ENCODE measurements around the gene CLPTM1L.
A peak's percentile ranks its signal among the peaks of the same experiment; 100 is the strongest.

CLPTM1L gene

DNA sequence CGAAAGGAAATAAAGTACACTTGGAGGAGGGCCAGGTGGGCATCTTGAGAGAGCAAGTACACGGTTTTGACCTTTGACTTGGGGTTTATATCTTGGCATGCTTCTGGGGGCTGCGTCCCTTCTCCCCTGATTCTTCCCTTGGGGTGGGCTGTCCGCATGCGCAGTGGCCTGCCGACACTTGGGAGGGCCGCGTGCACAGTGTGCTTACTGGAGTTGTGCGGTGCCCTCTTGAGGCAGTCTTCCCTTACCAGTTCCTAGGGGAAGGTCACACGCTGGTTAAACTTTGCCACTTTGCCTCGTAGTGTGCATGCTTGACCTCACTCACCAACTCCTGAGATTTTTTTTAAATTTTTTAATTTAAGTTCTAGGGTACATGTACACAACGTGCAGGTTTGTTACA lies 4.3 kb upstream of the CLPTM1L start:
- TF ChIP-seq, protein P1, sequence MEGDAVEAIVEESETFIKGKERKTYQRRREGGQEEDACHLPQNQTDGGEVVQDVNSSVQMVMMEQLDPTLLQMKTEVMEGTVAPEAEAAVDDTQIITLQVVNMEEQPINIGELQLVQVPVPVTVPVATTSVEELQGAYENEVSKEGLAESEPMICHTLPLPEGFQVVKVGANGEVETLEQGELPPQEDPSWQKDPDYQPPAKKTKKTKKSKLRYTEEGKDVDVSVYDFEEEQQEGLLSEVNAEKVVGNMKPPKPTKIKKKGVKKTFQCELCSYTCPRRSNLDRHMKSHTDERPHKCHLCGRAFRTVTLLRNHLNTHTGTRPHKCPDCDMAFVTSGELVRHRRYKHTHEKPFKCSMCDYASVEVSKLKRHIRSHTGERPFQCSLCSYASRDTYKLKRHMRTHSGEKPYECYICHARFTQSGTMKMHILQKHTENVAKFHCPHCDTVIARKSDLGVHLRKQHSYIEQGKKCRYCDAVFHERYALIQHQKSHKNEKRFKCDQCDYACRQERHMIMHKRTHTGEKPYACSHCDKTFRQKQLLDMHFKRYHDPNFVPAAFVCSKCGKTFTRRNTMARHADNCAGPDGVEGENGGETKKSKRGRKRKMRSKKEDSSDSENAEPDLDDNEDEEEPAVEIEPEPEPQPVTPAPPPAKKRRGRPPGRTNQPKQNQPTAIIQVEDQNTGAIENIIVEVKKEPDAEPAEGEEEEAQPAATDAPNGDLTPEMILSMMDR (IDR thresholded peaks at IDR 0.05; ENCODE audit: poor library complexity, severe bottlenecking) = peak; percentile 21
- Histone ChIP-seq H3K36me3 (ENCODE audit: low read depth) (peaks cover under 1% of the 10 kb centered on the region; the same call in 1 of the 2 replicates), H3K4me1 (ENCODE audit: insufficient read depth, poor library complexity, severe bottlenecking) (no peaks in the 10 kb centered on the region), H3K4me3 (ENCODE audit: severe bottlenecking) (no peak overlapping the region), H3K9me3 (ENCODE audit: severe bottlenecking) (no peaks in the 10 kb centered on the region), H3K27ac (ENCODE audit: poor library complexity, severe bottlenecking) (no peak overlapping the region), H3K27me3 (ENCODE audit: insufficient read depth, poor library complexity, severe bottlenecking) (no peaks in the 10 kb centered on the region)
- ATAC-seq (ENCODE audit: low read depth) (no peak), DNase-seq (ENCODE audit: low spot score) (no peak)

DNA sequence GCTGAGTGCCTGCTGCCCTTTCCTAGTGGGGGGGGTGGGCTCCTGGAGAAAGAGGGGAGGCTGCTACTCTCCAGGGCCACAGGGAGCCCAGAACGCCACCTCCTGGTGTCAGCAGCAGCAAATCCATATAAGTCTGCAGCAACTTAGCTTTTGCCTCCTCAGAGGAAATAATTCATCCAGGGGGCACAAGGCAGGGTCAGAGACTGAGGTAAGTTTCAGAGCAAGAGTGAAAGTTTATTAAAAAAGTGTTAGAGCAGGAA lies 4.0 kb upstream of the CLPTM1L start:
- Histone ChIP-seq H3K4me1 (ENCODE audit: insufficient read depth, poor library complexity, severe bottlenecking) (peaks cover under 1% of the 10 kb centered on the region), H3K4me3 (ENCODE audit: severe bottlenecking) (no peak overlapping the region), H3K36me3 (ENCODE audit: low read depth) (peaks cover 4% of the 10 kb centered on the region), H3K9me3 (ENCODE audit: severe bottlenecking) (no peaks in the 10 kb centered on the region), H3K27me3 (ENCODE audit: insufficient read depth, poor library complexity, severe bottlenecking) (no peaks in the 10 kb centered on the region), H3K27ac (ENCODE audit: poor library complexity, severe bottlenecking) (no peak overlapping the region)
- no peak for ATAC-seq (ENCODE audit: low read depth)
- DNase-seq (ENCODE audit: low spot score) = no peak
- TF ChIP-seq, protein P1 (IDR thresholded peaks at IDR 0.05; ENCODE audit: poor library complexity, severe bottlenecking) = no peak

DNA sequence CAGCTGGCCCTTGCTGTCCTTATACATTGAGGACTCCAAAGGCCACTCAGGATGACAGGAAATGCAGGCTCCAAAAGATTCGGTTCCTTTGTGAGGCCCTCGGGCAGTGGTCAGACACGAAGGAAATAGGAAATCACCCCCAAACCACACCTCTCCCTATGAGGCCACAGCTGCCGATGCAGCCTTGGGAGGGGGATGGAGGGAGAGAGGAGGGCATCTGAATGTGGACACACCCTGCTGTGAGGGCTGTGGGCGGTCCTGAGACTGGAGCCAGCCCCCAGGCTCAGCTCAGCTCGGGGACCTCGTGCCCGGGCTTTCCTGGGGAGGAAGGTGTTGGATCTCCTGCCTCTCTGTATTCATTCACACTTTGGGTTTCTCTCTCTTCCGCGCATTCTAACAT lies 2.7 kb upstream of the CLPTM1L start:
- TF ChIP-seq, protein P1 (IDR thresholded peaks at IDR 0.05; ENCODE audit: poor library complexity, severe bottlenecking) = no peak
- H3K27ac ChIP-seq (ENCODE audit: poor library complexity, severe bottlenecking) = no peak overlapping the region

DNA sequence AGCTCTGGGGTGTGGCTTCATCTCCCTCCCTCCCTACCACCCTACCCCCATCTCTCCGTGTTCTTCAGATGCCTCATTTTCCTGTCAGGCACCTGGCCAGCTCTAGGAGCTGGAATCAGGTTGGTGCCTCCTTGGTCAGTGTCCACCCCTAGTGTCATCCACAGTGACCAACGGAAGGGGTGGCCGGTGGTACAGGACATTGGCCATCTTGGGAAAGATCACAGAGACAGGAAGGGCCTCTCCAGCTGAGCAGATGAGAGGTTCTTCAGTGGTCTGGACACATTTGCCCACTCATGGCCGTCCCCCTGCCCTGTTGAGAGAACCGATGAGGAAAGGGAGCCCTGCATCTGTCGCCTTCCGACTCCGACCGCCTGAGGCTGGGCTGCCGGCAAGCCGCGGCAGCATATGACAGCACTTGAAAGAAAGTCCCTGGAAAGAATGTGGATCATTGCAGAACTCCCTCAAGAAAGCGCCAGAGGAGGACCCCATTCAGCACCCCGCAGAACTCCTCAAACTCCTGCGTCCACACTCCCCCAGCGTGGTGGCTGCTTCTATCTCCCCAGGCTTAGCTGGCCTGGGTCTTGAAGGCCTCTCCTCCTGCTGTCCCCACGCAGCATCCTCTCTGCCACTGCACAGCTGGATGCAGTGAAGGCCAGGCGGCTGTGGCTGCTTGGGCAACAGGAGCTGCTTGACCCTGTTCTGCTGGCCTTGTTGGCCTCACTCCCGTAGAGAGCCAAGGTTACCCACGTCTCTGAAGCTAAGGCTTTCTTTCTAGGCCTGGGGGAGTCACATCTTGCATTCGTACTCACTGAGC lies 1.9 kb upstream of the CLPTM1L start:
- ATAC-seq (ENCODE audit: low read depth) = no peak
- TF ChIP-seq, protein P1 (IDR thresholded peaks at IDR 0.05; ENCODE audit: poor library complexity, severe bottlenecking) = no peak
- DNase-seq (ENCODE audit: low spot score) = no peak
- Histone ChIP-seq H3K9me3 (ENCODE audit: severe bottlenecking) (no peaks in the 10 kb centered on the region), H3K4me3 (ENCODE audit: severe bottlenecking) (no peak overlapping the region), H3K4me1 (ENCODE audit: insufficient read depth, poor library complexity, severe bottlenecking) (peaks cover 8% of the 10 kb centered on the region), H3K27me3 (ENCODE audit: insufficient read depth, poor library complexity, severe bottlenecking) (no peaks in the 10 kb centered on the region), H3K36me3 (ENCODE audit: low read depth) (peaks cover 24% of the 10 kb centered on the region), H3K27ac (ENCODE audit: poor library complexity, severe bottlenecking) (no peak overlapping the region)

More for the DNA sequence above, 2.7 kb upstream of the CLPTM1L start:
- ATAC-seq (ENCODE audit: low read depth) (no peak), DNase-seq (ENCODE audit: low spot score) (no peak)
- H3K36me3 ChIP-seq (ENCODE audit: low read depth) = peaks cover 17% of the 10 kb centered on the region
- no peak overlapping the region for H3K4me3 ChIP-seq (ENCODE audit: severe bottlenecking)
- H3K4me1 ChIP-seq (ENCODE audit: insufficient read depth, poor library complexity, severe bottlenecking) = peaks cover 8% of the 10 kb centered on the region
- H3K9me3 ChIP-seq (ENCODE audit: severe bottlenecking) = no peaks in the 10 kb centered on the region
- no peaks in the 10 kb centered on the region for H3K27me3 ChIP-seq (ENCODE audit: insufficient read depth, poor library complexity, severe bottlenecking)
